Thymus (tissue), 11 donors: ENCODE data around the gene AKAP8L. TPM values are rescaled to one million over a fixed set of nuclear protein-coding genes. Genes with fewer than 3 reads are reported as not detected.

ENCODE experiments used
- DNase-seq, 9 donors: peaks; one replicate each; pipeline ENCODE4 v3.0.0-alpha.2; 2013; ENCODE audit warnings: low spot score in 9 of 9, low read depth in 6 of 9, missing footprints in 1 of 9
- H3K27ac ChIP-seq, 2 donors: one replicate each; pipeline ENCODE4 v1.5.1; 2013; ENCODE audit warnings: control low read depth in 1 of 2, low read depth in 1 of 2, low read length in 1 of 2, mild to moderate bottlenecking in 1 of 2, moderate library complexity in 1 of 2
- H3K27me3 ChIP-seq, 2 donors: one replicate each; pipeline ENCODE4 v1.5.1; 2013; ENCODE audit warnings: low read length in 1 of 2; ENCODE audit not compliant: control insufficient read depth in 2 of 2, insufficient read depth in 1 of 2
- H3K36me3 ChIP-seq, 2 donors: one replicate each; pipeline ENCODE4 v1.5.1; 2013; ENCODE audit warnings: low read length in 1 of 2, mild to moderate bottlenecking in 1 of 2, moderate library complexity in 1 of 2; ENCODE audit not compliant: control insufficient read depth in 2 of 2, insufficient read depth in 2 of 2
- H3K4me1 ChIP-seq, 2 donors: one replicate each; pipeline ENCODE4 v1.5.1; 2013; ENCODE audit warnings: low read length in 2 of 2; ENCODE audit not compliant: control insufficient read depth in 2 of 2, insufficient read depth in 2 of 2
- H3K4me3 ChIP-seq, 2 donors: one replicate each; pipeline ENCODE4 v1.5.1; 2013; ENCODE audit warnings: low read length in 2 of 2, control low read depth in 1 of 2, mild to moderate bottlenecking in 1 of 2
- H3K9me3 ChIP-seq, 2 donors: one replicate each; pipeline ENCODE4 v1.5.1; 2013; ENCODE audit warnings: low read length in 1 of 2, mild to moderate bottlenecking in 1 of 2; ENCODE audit not compliant: control insufficient read depth in 2 of 2, insufficient read depth in 1 of 2
- WGBS: extraction: QIAGEN DNeasy Blood & Tissue Kit; methylation state at CpG from one replicate; pipeline ENCODE4 v1.1.7; 2013; 5-methylcytosine and 5-hydroxymethylcytosine counted together
- polyA plus RNA-seq: library from polyadenylated mRNA; stranded (reverse); fragments of 200-250 nt; gene quantifications from one replicate; pipeline ENCODE4 v1.2.3, GENCODE V29; 2013
- total RNA-seq: library from RNA; stranded (reverse); fragments of 120-200 nt; gene quantifications from one replicate; pipeline ENCODE4 v1.2.4, GENCODE V29; 2013
- donor health status: healthy.

AKAP8L gene
- total and polyA plus RNA-seq, 2 donors: 64.1 to 128 TPM

DNA sequence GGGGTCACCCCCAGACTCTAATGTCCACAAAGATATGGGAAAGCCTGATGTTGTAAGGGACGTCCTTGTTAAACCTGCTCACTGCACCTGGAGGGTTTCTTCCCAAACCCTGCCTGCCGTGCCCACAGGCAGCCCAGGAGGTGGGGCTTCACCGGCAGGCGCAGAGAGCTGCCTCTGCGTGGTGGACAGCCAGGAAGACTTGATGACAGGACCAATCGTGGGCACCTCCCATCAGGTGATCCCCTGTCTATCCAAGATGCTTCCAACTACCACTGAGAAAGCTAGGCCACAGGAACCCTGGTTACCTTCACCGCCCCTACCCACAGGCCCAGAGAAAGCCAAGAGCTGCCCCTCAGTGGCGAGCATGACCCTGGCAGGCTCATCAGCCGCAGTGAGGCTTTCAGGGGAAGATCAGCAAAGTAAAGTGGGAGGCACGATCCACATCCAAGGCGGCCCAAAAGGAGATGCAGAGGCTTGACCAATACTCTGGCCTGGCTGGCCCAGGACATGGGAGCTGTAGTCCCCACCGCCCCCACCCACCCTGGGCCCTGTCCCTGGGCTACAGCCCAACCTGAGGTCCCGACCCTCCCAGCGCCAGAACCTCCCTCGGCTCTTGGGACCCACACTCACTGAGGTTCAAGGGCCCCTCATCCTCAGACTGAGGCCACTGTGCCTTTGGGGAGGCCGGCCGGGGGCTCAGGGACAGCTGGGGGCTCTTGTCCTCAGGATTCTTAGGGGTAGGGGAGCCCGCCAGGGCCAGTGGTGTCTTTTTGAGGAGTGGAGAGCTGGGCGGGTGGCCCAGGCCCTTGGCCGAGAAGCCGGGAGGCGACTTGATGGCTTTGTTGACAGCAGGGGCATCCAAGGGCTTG is 10.4 kb upstream of the AKAP8L start:
- peaks cover 8 to 28% of the 10 kb centered on the region in 2 donors for H3K4me1 ChIP-seq
- H3K27me3 ChIP-seq: no peaks in the 10 kb centered on the region
- H3K9me3 ChIP-seq: no peaks in the 10 kb centered on the region
- H3K4me3 ChIP-seq: no peak overlapping the region
- peaks cover 50 to 63% of the 10 kb centered on the region in 2 donors for H3K36me3 ChIP-seq
- 98% methylated on average over 22 of the region's 22 CpGs for WGBS
- no peak overlapping the region for H3K27ac ChIP-seq
- DNase-seq: no peak

- 98% methylated on average over 35 of the region's 35 CpGs for WGBS
- Histone ChIP-seq H3K4me1 (peaks cover 8 to 21% of the 10 kb centered on the region in 2 donors), H3K9me3 (peaks cover 4 to 8% of the 10 kb centered on the region in 2 donors), H3K27ac (no peak overlapping the region), H3K27me3 (no peaks in the 10 kb centered on the region), H3K4me3 (no peak overlapping the region), H3K36me3 (peaks cover 62 to 75% of the 10 kb centered on the region in 2 donors)
- no peak for DNase-seq
Measured at GRCh38 chr19:15427991-15428471, 9.2 kb upstream of the AKAP8L start.

GRCh38 chr19:15427350-15427700 is 8.5 kb upstream of the AKAP8L start:
- no peak for DNase-seq
- H3K4me3 ChIP-seq: no peak overlapping the region
- H3K4me1 ChIP-seq: peaks cover 8 to 18% of the 10 kb centered on the region in 2 donors
- no peak overlapping the region for H3K27ac ChIP-seq
- H3K9me3 ChIP-seq: peaks cover 5 to 10% of the 10 kb centered on the region in 2 donors
- 98% methylated on average over 25 of the region's 25 CpGs for WGBS
- H3K36me3 ChIP-seq: peaks cover 68 to 82% of the 10 kb centered on the region in 2 donors
- H3K27me3 ChIP-seq: no peaks in the 10 kb centered on the region

DNA sequence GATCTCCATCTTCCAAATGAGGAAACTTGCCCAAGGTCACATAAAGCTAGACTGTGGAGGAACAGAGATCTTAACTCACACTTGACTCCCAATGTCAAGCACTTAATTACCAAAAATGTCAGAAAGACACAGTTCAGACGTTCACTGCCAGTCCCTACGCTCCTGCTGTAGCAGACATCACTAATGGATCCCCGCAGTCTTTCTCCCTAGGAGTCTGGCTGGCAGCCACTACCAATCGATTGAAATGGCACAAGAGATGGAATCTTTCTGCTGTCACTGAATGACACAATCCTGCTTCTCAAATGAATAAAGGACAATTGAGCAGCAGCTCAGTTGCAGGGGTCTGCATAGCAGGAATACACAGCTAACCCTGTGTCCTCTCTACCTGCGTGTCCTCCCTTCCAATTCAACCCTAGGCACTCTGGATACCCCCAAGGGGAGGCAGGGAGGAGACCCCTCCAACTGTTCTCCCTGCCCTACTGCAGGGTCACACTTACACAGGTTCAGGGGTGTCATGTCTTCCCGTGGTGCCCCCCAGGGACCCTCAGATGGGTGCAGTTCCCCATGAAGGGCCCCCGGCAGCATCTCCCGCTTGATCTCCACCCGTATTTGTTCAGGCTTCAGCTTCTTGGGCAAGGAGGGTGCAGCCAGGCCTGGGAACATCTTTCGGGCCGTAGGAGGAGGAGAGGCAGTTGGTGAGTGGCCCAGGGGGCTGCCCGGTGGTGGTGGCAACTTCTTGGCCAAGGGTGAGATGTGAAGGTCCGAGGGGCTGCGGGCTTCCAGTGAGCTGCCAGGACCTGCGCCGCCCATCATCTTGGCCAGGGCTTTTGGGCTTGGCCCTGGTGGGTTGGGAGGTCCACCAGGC is 7.9 kb upstream of the AKAP8L start:
- H3K4me1 ChIP-seq: peaks cover 6 to 15% of the 10 kb centered on the region in 2 donors
- 95% methylated on average over 16 of the region's 16 CpGs for WGBS
- H3K36me3 ChIP-seq: peaks cover 72 to 84% of the 10 kb centered on the region in 2 donors
- no peak overlapping the region for H3K27ac ChIP-seq
- H3K27me3 ChIP-seq: no peaks in the 10 kb centered on the region
- no peak overlapping the region for H3K4me3 ChIP-seq
- peaks cover 5 to 10% of the 10 kb centered on the region in 2 donors for H3K9me3 ChIP-seq
- DNase-seq: no peak

DNA sequence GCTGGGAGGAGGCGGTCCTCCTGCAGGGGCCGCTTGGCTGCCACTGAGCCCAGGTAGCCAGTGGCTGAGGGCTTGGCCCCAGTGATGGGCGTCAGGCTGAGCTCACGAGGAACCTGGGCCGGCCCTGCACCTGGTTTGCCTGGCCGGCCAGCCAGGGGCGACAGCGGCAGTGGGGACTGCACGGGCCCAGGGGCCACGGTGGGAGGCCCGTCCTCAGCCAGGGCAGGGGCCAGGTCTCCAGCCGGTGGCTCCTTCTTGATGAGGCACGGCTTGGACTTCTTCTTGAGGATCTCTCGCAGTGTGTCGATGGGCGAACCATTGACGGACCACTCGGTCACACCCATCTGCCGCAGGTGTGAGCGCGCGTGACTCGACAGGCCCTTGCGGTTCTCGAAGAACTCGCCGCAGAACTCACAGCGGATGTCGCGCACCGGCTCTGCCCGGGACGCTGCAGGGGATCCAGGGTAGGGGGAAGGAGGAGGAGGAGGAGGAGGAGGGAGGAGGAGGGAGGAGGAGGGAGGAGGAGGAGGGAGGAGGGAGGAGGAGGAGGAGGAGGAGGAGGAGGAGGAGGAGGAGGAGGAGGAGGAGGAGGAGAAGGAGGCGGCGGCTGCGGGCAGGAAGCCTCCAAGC is 6.6 kb upstream of the AKAP8L start:
- no peak overlapping the region for H3K27ac ChIP-seq
- peaks cover 5 to 10% of the 10 kb centered on the region in 2 donors for H3K9me3 ChIP-seq
- peaks cover 0 to 2% of the 10 kb centered on the region in 2 donors for H3K4me1 ChIP-seq
- 95% methylated on average over 36 of the region's 36 CpGs for WGBS
- DNase-seq: no peak
- no peak overlapping the region for H3K4me3 ChIP-seq
- H3K27me3 ChIP-seq: no peaks in the 10 kb centered on the region
- peaks cover 74 to 83% of the 10 kb centered on the region in 2 donors for H3K36me3 ChIP-seq

GRCh38 chr19:15424692-15425272 is 6.0 kb upstream of the AKAP8L start:
- DNase-seq: no peak
- Histone ChIP-seq H3K27me3 (no peaks in the 10 kb centered on the region), H3K4me3 (no peak overlapping the region), H3K27ac (no peak overlapping the region), H3K4me1 (no peaks in the 10 kb centered on the region), H3K9me3 (peaks cover 5 to 10% of the 10 kb centered on the region in 2 donors), H3K36me3 (peaks cover 74 to 76% of the 10 kb centered on the region in 2 donors)
- WGBS: 97% methylated on average over 38 of the region's 38 CpGs

- Histone ChIP-seq H3K9me3 (peaks cover 5 to 10% of the 10 kb centered on the region in 2 donors), H3K4me3 (no peak overlapping the region), H3K27ac (no peak overlapping the region), H3K36me3 (peaks cover 69 to 70% of the 10 kb centered on the region in 2 donors), H3K4me1 (peaks cover 2 to 6% of the 10 kb centered on the region in 2 donors), H3K27me3 (no peaks in the 10 kb centered on the region)
- 98% methylated on average over 13 of the region's 13 CpGs for WGBS
- no peak for DNase-seq
Measured at GRCh38 chr19:15424121-15424520, 5.3 kb upstream of the AKAP8L start.

GRCh38 chr19:15423130-15423529 is 4.3 kb upstream of the AKAP8L start:
- peaks cover 5 to 10% of the 10 kb centered on the region in 2 donors for H3K9me3 ChIP-seq
- H3K27ac ChIP-seq: no peak overlapping the region
- no peaks in the 10 kb centered on the region for H3K27me3 ChIP-seq
- H3K36me3 ChIP-seq: peaks cover 61 to 65% of the 10 kb centered on the region in 2 donors
- no peak for DNase-seq
- 98% methylated on average over 6 of the region's 6 CpGs for WGBS
- peaks cover 2 to 7% of the 10 kb centered on the region in 2 donors for H3K4me1 ChIP-seq
- H3K4me3 ChIP-seq: no peak overlapping the region
